Activated CD4-positive, alpha-beta T cell treated with anti-CD3 and anti-CD28 coated beads, Interleukin-2, amount 10 ng/mL, durations not matched to agents 7 days and 5 days (primary cell): ENCODE results near the gene VAC14. TPM values are rescaled to one million over a fixed set of nuclear protein-coding genes. Genes with fewer than 3 reads are reported as not detected.

Experiments used
- CTCF ChIA-PET: fragments of 350-600 bp; sonication (Branson Sonifier 250); formaldehyde crosslinking; loops from one replicate; lab custom pipeline; 2021; ENCODE audit warnings: antibody characterized with exemption; lab: Charles Lee
- POLR2A ChIA-PET: fragments of 350-600 bp; sonication (Branson Sonifier 250); formaldehyde crosslinking; loops from one replicate; lab custom pipeline; 2021; ENCODE audit warnings: antibody characterized with exemption; lab: Charles Lee
- DNase-seq: peaks from one replicate; pipeline ENCODE4 v3.0.0-alpha.2; 2020
- H3K27ac Mint-ChIP-seq: one replicate; pipeline ENCODE4 v1.8.0; 2021; ENCODE audit warnings: mild to moderate bottlenecking, moderate library complexity, mixed read lengths
- H3K27me3 Mint-ChIP-seq: one replicate; pipeline ENCODE4 v1.8.0; 2021; ENCODE audit warnings: mixed read lengths
- H3K36me3 Mint-ChIP-seq: one replicate; pipeline ENCODE4 v1.8.0; 2021; ENCODE audit warnings: low read depth, mixed read lengths
- H3K4me1 Mint-ChIP-seq: one replicate; pipeline ENCODE4 v1.8.0; 2021; ENCODE audit warnings: mixed read lengths
- H3K4me3 Mint-ChIP-seq: one replicate; pipeline ENCODE4 v1.8.0; 2021; ENCODE audit warnings: mild to moderate bottlenecking, moderate library complexity, mixed read lengths
- H3K9me3 Mint-ChIP-seq: one replicate; pipeline ENCODE4 v1.8.0; 2021; ENCODE audit warnings: mixed read lengths
- total RNA-seq, 2 experiments: library from RNA; stranded (reverse); gene quantifications; one replicate each; pipeline ENCODE4 v1.2.3, GENCODE V29; 2021

The VAC14 gene
- total RNA-seq, 2 experiments from 2014 or later, result 35.9 to 37.1 TPM

DNA sequence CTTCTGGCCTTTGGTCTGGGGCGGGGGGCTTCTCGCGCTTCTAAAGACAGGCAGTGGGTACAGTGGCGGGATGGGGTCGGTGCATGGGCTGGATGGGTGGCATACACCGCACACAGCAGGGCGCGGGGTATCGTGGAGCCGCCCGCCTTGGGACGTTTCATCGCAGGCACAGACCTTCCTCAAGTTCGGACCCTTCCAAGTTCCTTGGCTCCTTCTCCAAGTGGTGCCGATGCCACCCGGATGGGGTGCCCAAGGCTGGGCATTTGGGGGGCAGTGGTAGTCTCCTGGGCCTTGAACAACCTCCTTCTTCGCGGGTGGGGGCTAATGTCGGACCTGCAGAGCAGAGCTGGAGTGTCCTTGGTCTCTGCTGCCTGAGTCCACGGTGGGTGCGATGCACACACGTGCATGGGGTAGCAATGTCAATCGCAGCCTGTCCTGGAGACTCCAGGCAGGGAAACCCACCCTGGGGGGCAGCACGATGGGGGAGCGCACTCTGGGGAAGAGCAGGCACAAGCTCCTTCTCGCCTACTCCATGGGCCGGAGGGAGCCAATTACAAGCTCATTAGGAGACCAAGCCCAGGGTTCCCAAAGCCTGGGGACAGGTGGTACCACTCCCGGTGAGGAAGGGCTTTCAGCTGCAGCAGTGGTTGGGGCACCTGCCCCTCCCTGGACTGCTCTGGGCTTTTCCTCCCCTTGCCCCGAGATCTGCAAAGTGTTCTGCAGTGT lies 114.4 kb downstream of the VAC14 start:
- no peak for DNase-seq
- peak overlapping the region; percentile 62 for H3K4me3 Mint-ChIP-seq
- POLR2A ChIA-PET, result no interaction called here

DNA sequence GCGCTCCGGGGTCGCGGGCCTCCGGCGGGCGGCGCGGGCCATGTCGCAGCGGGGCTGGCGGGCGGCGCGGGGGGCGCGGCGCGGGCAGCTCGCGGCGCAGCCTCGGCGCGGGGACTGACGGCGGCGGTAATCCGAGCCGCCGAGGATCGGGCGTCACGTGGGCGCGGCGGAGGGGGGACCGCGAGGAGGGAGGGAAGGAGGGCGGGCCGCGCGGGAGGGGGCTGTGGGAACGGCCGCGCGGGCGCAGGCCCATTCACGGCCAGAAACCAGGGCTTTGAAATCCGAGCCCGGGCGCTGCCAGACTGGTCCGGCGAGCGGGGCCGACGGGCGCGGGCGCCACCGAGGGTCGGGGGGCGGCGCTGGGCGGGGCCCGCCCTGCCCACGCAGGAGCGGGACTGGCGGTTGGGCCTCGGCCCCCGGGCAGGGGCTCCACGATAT lies 115.0 kb downstream of the VAC14 start, which contains the start of gene MTSS2:
Gene MTSS2 (minus strand): TSS at position 116 of the 438 bp plus-strand sequence. CDS start 262 bp downstream, outside the sequence.
- ChIA-PET POLR2A (no interaction called here), CTCF (no interaction called here)
- peak; percentile 46 for DNase-seq
- peaks cover 13% of the 10 kb centered on the region for H3K27me3 Mint-ChIP-seq
- H3K4me3 Mint-ChIP-seq, result peak within 1 kb of the TSS; percentile 62
- peak within 1 kb of the TSS; percentile 46 for H3K27ac Mint-ChIP-seq
- H3K9me3 Mint-ChIP-seq, result no peaks in the 10 kb centered on the region
- H3K36me3 Mint-ChIP-seq, result no peaks in the 10 kb centered on the region
- H3K4me1 Mint-ChIP-seq, result peaks cover 23% of the 10 kb centered on the region

More for the DNA sequence above, 114.4 kb downstream of the VAC14 start:
- peak overlapping the region; percentile 46 for H3K27ac Mint-ChIP-seq
- CTCF ChIA-PET, result interaction anchor here (1.9 kb wide), 1 partner anchor 84 kb away, joined by 9 read pairs; no protein-coding TSS in a partner anchor
- peaks cover 21% of the 10 kb centered on the region for H3K4me1 Mint-ChIP-seq
- peaks cover 13% of the 10 kb centered on the region for H3K27me3 Mint-ChIP-seq
- no peaks in the 10 kb centered on the region for H3K36me3 Mint-ChIP-seq
- H3K9me3 Mint-ChIP-seq, result no peaks in the 10 kb centered on the region

DNA sequence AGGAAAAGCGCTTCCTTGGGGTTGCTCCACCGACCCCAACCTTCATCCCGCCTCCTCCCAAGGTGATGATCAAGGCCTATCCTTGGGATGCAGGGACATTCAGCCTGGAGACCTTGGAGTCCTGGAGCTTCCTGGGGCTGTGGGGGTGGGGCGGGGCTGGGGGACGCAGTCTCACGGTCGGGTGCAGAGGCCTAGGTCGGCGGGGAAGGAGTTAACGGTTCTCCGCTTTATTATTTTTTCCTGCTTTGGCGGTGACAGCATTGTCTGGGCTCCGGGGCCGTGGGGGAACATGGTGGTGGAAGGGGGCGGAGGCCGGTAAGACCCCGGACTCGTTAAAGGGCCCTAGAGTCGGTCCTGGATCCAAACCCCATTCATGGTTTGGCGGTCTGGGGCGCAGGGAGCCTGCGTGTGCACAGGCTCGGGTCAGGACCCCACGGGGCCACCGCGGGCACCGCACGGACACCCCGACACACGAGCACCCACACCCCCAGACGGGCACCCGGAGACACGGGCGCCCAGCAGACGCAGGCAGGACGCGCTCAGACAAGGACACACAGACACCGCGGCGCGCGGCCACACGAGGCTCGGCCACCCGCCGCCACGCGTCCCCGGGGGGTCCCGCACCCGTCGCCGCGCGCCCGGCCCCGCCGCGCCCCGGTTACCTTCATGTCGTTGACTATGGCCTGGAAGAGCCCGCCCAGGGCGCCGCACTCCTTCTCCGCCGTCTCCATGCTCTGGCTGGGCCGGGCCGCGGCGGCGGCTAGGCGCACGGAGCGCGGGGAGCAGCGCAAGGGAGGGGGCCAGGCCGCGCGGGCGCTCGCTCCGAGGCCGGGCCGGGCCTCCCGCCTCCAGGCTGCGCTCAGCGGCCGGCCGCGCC lies 115.7 kb downstream of the VAC14 start:
- ChIA-PET CTCF (interaction anchor here (0.7 kb wide), 1 partner anchor 60 kb away, joined by 3 read pairs; no protein-coding TSS in a partner anchor), POLR2A (no interaction called here)
- DNase-seq, result no peak
- Mint-ChIP-seq H3K4me3 (peak overlapping the region; percentile 56), H3K9me3 (no peaks in the 10 kb centered on the region), H3K27me3 (peaks cover 13% of the 10 kb centered on the region), H3K27ac (no peak overlapping the region), H3K4me1 (peaks cover 24% of the 10 kb centered on the region), H3K36me3 (no peaks in the 10 kb centered on the region)

DNA sequence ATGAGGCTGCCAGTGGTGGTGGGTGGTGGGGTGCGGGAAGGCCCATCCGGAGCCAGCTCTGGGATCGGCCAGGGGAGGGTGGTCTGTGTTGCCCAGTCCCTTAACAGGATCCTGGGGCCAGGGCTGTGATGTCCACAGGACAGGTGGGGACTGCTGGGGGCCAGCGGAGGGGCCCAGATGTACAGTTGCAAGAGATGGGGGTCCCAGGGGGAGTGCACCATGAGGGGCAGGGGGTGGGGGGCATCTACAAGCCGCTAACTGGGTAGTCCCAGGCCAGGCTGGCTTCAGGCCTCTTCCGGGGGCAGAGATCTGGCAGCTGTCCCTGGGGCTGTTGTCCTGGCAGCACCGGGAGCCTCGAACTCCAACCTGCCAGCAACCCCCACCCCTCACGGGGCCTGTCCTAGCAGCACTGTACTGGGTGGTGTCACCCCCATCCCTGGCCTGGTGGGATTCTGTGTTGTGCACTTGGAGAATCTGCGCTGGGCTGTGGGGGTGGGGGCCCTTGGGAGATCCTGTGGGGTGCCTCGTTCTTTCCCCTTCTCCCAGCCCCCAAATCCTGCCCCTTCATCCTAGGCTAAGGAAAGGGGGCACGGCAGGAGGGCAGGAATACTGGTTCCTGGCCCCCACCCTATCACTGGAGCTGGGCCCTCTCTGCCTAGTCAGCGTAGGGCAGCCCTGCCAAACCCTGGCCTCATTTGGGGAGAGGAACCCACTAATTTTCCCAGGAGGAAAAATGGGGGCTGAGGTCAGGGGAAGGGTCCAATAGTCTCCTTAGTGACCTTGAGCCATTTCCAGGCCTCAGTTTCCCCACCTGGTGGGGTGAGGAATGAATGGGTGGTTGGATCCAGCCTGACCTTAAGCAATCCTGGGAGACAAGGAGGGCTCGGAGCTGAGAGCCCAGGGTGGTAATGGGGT lies 116.6 kb downstream of the VAC14 start:
- peaks cover 17% of the 10 kb centered on the region for H3K4me1 Mint-ChIP-seq
- no peak overlapping the region for H3K27ac Mint-ChIP-seq
- no peak for DNase-seq
- peak overlapping the region; percentile 56 for H3K4me3 Mint-ChIP-seq
- peaks cover 13% of the 10 kb centered on the region for H3K27me3 Mint-ChIP-seq
- POLR2A ChIA-PET, result no interaction called here
- CTCF ChIA-PET, result interaction anchor here (0.7 to 1.4 kb wide), 2 partner anchors 15 to 60 kb away, joined by 3 read pairs; no protein-coding TSS in a partner anchor
- no peaks in the 10 kb centered on the region for H3K36me3 Mint-ChIP-seq
- H3K9me3 Mint-ChIP-seq, result no peaks in the 10 kb centered on the region

DNA sequence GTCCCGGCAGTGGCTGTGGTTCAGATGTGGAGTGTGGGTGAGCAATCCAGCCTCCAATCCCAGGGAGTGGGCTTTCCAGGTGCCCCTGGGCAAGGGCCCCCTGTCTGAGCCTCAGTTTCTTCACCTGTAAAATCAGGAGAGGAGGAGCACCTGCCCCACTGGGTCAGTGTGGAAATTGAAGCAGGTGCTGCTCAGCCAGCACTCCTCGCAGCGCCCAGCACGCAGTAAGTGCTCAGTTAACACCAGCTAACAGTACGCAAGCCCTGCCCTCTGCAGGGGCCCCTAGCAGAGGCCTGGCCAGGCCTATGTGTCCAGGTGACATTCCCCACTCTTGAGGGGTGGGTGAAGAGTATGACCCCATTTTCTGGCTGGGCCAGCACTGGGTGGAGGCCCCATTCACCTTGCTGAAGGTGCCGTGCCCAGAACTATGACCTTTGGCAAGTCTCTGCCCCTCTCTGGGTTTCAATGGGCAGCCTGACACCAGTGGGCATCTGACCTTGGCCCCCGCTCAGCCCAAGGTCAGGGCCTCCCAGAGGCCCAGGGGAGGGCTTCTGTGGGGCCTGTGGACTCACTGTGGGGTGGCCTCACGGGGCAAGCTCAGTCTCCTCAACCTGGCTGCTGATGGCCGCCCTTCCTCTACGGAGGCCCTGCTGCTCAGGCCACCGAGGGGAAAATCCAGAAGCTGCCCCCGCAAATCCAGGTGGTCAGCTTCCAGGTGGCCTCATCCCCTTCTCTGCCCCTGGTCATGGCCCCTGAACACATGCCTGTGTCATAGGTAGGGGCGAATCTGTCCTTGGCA lies 117.6 kb downstream of the VAC14 start:
- Mint-ChIP-seq H3K4me3 (no peak overlapping the region), H3K9me3 (no peaks in the 10 kb centered on the region), H3K4me1 (peaks cover 17% of the 10 kb centered on the region), H3K27ac (no peak overlapping the region), H3K27me3 (peaks cover 13% of the 10 kb centered on the region), H3K36me3 (no peaks in the 10 kb centered on the region)
- DNase-seq, result no peak
- ChIA-PET CTCF (interaction anchor here (0.6 to 1.4 kb wide), 3 partner anchors 14 to 84 kb away, joined by 3 to 5 read pairs (median 4); no protein-coding TSS in a partner anchor), POLR2A (no interaction called here)

DNA sequence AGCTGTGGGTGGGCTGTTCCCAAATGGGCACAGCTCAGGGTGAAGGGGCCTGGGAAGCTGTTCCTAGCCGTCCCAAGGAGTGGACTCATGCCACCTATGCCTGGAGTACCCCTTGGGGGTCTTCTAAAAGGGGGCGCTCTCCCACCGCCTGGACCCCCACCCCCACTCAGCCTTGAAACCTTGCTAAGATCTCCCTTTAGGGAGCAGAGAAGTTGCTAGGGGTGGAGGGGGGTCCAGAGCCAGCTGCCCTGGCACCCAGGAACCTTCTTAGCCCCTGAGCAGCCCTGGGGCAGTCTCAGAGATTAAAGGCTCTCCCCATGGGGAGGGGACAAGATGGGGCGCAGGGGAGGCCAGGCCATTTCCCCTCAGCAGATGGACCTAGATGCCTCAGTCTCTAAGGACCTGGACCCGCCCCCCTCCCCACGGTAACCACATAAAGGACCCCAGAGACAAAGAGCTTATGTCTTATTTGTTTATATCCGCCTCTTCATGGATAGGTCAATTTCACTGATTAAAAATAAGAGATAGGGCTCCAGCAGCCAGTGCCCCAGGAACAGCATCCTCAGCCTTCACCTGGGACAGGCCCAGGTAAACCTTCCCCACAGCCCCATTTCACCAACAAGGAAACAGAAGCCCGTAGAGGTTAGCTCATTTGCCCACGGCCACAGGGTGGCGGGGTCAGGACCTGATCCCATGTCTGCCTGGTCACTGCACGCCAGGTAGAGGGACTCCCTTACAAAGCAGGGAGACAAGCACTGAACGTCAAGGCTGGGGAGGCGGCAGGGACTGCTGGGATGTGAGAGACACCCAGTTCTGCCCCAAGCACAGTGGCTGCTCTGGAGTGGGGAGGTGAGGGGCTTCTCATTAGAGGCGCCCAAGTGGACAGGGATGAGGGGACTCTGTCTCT lies 118.5 kb downstream of the VAC14 start:
- ChIA-PET CTCF (interaction anchor here (0.6 to 1.4 kb wide), 3 partner anchors 13 to 85 kb away, joined by 3 to 5 read pairs (median 4); no protein-coding TSS in a partner anchor), POLR2A (no interaction called here)
- no peak for DNase-seq
- Mint-ChIP-seq H3K4me3 (no peak overlapping the region), H3K9me3 (no peaks in the 10 kb centered on the region), H3K27me3 (peaks cover 13% of the 10 kb centered on the region), H3K36me3 (no peaks in the 10 kb centered on the region), H3K27ac (no peak overlapping the region), H3K4me1 (peaks cover 19% of the 10 kb centered on the region)

DNA sequence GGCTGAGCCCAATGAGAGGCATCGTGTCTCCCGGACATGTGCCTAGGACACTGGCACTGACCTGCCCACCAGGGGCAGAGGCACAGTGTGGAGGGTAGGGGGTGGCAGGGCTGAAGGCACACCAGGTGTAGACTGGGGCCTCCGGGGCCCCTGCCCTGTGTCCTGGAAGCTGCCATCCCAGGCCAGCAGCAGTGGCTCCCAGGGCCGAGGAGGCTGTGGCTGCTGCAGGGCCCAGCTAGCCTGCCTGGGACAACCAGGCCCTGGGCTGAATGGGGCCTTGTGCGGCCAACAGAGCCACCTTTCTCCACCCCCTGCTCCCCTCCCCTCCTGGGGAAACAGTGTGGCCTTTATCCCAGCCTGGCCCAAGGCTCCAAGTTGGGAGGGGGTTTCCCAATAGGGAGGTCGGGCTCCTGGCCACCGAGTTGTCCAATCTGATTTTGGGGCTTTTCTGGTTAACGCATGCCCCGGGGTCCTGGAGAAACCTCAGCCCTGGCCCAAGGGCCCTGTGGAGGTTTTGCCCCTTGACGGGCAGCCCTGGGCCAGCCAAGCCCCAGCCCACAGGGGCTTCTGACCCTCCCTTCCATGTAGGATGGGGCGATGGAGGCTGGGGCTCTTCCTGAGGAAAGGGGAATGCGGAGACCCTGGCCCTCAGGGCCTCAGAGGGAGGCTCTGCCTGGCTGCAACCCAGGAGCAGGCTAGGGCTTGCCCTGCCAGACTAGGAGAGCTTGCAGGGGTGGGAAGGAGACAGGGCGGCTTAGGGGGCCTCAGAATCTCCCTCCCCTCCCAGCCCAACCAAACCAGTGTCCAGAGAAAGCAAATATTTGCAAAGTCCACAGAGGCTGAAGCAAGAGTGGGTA lies 119.3 kb downstream of the VAC14 start:
- Mint-ChIP-seq H3K4me1 (peaks cover 16% of the 10 kb centered on the region), H3K27me3 (peaks cover 12% of the 10 kb centered on the region), H3K9me3 (no peaks in the 10 kb centered on the region), H3K36me3 (no peaks in the 10 kb centered on the region), H3K27ac (no peak overlapping the region), H3K4me3 (no peak overlapping the region)
- CTCF ChIA-PET, result interaction anchor here (0.6 to 3.4 kb wide), 3 partner anchors 36 to 89 kb away, joined by 3 to 11 read pairs (median 4); no protein-coding TSS in a partner anchor
- DNase-seq, result no peak
- POLR2A ChIA-PET, result no interaction called here

DNA sequence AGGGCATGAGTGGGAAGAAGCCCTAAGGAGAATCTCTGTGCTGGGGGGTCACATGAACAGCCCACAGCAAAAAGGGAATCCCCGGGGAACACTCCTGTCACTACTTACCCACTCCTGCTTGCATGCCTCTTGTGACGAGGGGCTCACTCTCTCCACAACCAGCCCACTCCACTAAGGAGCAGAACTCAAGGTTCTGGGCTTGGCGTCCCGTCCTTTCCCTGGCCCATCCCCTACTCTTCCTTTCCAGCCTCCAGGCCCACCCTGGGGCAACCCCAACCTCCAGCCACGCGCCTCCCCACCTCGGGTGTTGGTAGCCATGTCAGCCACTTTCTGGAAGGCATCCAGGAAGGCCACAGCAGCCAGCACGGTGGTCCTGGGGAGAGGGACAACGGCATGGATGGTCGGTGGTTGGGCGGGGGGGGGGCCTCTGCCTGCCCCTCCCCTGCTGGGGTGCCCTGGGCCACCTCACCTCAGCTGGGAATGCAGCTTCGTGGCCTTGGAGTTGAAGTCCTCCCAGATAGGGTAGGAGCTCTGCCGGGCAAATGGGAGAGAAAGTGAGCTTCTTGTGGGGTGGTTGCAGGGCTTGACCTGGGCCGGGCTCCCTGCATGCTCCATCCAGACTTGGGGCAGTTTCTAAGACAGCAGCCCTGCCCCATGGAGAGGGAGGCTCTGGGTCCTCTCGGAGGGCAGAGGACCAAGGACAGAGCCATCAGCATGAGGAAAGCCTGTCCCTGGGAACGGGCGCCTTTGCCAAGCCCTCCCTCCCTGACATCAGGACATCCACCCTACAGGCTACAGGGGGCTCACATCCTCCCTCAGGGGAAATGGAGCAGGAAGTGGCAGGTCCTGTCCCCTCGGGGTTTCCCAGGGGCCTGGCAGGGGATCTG lies 120.2 kb downstream of the VAC14 start:
- ChIA-PET CTCF (interaction anchor here (0.6 to 3.4 kb wide), 4 partner anchors 19 to 90 kb away, joined by 3 to 11 read pairs (median 4); no protein-coding TSS in a partner anchor), POLR2A (no interaction called here)
- no peaks in the 10 kb centered on the region for H3K36me3 Mint-ChIP-seq
- DNase-seq, result no peak
- peaks cover 12% of the 10 kb centered on the region for H3K4me1 Mint-ChIP-seq
- no peaks in the 10 kb centered on the region for H3K9me3 Mint-ChIP-seq
- peaks cover 9% of the 10 kb centered on the region for H3K27me3 Mint-ChIP-seq
- H3K4me3 Mint-ChIP-seq, result no peak overlapping the region
- peak overlapping the region; percentile 25 for H3K27ac Mint-ChIP-seq

DNA sequence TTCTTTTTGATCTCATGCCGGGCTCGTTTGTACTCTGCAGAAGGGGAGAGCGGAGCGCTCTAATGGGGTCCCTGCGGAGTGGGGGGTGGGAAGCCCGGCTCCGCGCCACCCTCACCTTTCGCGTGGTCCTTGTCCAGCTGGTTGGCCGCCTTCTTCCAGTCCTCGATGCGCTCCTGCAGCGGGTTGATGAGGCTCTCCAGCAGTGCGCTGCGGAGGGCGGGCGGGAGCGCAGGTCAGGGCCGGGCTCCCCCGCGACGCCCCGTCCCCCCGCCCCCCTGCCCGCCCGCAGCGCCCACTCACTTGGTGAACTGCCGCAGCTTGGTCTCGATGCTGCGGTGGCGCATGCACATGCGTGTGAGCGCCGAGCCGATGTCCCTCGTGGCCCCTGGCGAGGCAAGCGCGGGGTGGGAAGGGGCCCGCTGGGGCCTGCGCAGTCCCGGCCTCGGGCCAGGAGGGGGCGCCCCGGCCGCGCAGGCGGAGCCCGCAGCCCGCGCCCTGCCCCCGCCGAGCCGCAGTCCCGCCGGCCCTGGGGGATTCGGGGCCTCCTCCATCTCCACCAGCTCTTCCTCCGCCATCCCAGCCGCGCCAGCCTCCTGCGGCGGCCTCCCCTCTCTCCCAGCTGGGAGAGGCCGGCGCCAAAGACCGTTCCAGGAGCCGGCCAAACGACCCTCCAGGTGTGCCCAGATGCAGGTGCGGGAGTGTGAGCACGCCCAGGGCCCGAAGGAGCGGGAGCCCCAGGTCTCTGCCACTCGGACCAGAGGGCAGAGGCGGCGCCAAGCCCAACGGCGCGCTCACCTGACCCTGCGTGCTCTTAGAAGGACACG lies 121.1 kb downstream of the VAC14 start:
- no peaks in the 10 kb centered on the region for H3K36me3 Mint-ChIP-seq
- no peak overlapping the region for H3K27ac Mint-ChIP-seq
- no peak for DNase-seq
- no peak overlapping the region for H3K4me3 Mint-ChIP-seq
- peaks cover 4% of the 10 kb centered on the region for H3K27me3 Mint-ChIP-seq
- ChIA-PET POLR2A (no interaction called here), CTCF (interaction anchor here (0.6 to 3.4 kb wide), 10 partner anchors 11 to 91 kb away, joined by 3 to 11 read pairs (median 4); no protein-coding TSS in a partner anchor)
- H3K9me3 Mint-ChIP-seq, result no peaks in the 10 kb centered on the region
- peaks cover 12% of the 10 kb centered on the region for H3K4me1 Mint-ChIP-seq
